HG02759 (cell line): ENCODE measurements around the gene NELL1.

ENCODE experiments used
- ATAC-seq: cut with Tn5 transposase; IDR thresholded peaks from one replicate; pipeline ENCODE4 v1.9.1; 2021; ENCODE audit warnings: mild to moderate bottlenecking, moderate library complexity; ENCODE audit not compliant: unreplicated experiment

Gene NELL1

GRCh38 chr11:20661850-20662249 lies 7.5 kb upstream of the NELL1 start:
- ATAC-seq: no peak

- ATAC-seq: no peak
Measured at GRCh38 chr11:20668131-20668809, 1.1 kb upstream of the NELL1 start.

DNA sequence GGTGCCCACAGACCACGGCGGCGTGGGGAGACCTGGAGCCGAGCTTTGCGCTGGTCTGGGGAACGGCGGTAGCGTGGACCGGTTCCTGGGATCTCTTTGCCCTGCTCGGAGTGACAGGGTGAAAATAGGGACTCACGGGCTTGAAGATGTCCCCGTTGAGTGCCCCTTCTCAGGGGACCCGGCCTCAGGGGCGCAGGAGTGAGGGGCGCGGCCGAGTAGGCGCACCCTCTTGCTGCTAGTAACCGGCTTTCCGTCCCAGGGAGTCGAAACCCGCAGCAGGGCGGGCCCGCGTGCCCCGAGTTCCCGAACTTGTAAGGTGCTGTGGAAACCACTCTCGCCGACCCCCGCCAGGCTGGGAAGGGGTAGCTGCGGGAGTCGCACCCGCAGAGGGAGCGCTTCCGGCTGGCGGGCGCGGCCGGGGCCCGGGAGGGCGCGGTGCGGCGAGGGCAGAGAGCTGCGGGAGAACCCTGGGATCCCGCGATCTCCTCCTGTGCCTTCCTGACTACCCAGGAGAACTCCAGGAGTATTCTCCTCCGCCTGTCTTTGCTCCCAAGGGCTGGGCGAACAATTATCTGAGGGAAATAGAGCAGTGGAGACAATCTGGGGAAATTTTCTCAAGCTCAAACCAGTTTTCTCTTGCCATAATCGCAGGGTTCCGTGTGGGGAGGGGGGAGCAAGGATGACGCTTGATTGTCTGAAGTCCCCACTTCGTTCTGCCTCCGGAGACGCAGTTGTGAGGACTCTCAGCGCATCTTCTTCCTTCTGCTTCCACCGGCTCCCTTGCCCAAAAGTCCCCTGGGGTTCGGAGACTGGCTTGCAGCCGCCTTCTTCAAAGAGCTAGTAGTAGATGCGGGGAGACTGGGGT lies 666 bp downstream of the NELL1 start:
- no peak for ATAC-seq

DNA sequence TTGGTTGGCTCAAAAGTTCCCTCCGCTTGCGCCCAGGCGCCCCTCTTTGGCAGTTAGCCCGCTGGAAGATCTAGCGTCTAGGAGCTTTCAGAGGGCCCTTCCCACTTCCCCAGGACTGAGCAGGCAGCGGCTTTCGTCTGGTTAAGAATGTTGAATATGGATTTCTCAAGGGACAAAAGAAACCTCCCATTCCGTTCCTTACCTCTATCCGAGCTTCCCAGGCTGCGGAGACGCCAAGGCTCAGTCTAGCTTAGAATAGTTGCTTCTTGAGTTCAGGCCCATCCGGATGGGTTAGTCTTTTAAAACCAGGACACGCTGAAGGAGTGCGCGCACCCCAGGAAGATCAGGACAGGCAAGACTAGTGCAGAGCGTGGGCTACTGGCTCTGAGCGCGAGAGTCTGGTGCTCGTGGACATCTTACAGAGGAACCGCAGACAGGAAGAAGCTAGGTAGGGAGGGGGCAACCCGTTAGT lies 1.6 kb downstream of the NELL1 start:
- no peak for ATAC-seq

- ATAC-seq: peak; percentile 53
Measured at GRCh38 chr11:20671856-20672546, 2.6 kb downstream of the NELL1 start.

- ATAC-seq: no peak
Measured at GRCh38 chr11:20672575-20672974, 3.2 kb downstream of the NELL1 start.

- no peak for ATAC-seq
Measured at GRCh38 chr11:20676658-20677057, 7.3 kb downstream of the NELL1 start.

DNA sequence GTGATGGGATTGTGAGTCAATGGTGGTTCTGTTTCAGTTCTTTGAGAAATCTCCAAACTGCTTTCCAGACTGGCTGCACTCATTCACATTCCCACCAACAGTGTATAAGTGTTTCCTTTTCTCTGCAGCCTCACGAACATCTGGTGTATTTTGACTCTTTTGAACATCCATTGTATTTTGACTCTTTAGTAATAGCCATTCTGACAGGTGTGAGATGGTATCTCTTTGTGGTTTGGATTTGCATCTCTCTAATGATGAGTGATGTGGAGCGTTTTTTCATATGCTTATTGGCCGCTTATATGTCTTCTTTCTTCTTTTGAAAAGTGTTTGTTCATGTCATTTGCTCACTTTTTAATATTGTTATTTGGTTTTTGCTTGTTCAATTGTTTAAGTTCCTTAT lies 19.4 kb downstream of the NELL1 start:
- ATAC-seq: no peak

DNA sequence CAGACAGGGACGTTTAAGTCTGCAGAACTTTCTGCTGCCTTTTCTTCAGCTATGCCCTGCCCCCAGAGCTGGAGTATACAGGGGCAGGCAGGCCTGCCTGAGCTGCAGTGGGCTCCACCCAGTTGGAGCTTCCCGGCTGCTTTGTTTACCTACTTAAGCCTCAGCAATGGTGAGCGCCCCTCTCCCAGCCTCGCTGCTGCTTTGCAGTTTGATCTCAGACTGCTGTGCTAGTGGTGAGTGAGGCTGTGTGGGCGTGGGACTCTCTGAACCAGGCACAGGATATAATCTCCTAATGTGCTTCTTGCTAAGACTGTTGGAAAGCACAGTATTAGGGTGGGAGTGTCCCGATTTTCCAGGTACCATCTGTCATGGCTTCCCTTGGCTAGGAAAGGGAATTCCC lies 38.5 kb downstream of the NELL1 start:
- ATAC-seq: no peak

- no peak for ATAC-seq
Measured at GRCh38 chr11:20712912-20713311, 43.5 kb downstream of the NELL1 start.

- ATAC-seq: no peak
Measured at GRCh38 chr11:20715464-20715863, 46.1 kb downstream of the NELL1 start.

DNA sequence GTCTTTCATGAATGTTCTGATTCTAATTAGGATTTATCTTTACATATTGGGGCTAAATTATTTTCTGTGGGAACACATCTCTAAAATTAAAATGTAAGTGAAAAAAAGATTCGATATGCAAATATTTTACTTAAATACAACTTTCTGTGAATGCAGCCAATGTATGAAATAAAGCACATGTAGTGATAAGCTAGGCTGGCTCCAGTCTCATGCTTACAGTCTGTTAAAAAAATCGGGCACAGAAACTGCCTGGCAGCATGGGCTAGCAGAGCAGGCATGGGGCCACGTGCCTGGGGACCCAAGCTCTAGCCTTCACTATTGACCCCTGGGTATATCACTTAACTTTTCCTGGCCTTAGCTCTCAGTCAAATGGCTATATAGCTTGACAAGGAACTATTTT lies 46.5 kb downstream of the NELL1 start:
- no peak for ATAC-seq

- no peak for ATAC-seq
Measured at GRCh38 chr11:20719821-20720220, 50.4 kb downstream of the NELL1 start.

- ATAC-seq: no peak
Measured at GRCh38 chr11:20723366-20723765, 54.0 kb downstream of the NELL1 start.

DNA sequence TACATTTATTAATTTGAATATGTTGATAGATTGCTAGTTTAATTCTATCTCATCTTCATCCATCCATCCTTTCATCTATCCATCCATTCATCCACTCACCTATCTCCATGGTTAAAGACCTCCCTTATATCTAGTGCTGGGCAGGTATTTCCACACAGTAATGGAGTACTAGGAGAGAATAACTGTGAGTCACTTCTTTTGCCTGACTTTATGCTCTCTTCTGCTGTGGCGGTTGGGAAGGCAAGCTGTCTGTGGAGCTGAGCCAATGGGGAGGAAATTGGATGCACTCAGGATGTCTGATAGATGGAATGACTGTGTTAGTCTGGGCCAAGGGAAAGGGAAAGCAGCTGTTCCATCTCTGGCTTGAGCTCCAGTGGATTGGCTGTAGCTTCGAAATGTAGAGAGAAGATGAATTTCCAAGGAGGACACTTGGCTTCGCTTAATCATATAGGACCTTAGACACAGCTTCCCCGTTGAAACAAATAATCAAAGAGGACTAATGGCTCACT lies 60.3 kb downstream of the NELL1 start:
- ATAC-seq: no peak

DNA sequence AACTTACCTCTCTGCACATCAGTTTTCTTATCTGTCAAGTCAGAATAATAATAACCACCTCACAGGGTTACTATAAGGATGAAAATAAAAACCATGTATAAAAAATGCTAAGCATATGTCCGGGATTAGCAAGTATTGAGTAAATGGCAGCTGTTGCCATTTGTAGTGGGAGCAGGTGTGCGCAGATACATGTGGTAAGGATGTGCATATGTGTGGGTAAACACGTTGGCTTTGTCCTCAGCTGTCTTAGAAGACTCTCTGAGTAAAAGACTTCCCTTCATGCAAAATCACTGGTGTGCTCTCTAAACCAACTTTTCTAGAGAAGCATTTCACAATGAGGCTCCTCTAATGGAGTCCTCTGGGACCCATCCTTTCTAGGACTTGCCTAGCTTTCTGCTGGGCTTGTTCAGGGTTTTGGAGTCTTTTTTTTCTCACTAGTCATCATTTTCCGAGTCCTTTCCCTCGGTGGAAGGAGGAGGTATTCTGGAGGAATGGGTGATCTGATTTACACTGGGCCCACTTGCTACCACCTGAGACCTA lies 62.4 kb downstream of the NELL1 start:
- ATAC-seq: no peak

- no peak for ATAC-seq
Measured at GRCh38 chr11:20739107-20739506, 69.7 kb downstream of the NELL1 start.

DNA sequence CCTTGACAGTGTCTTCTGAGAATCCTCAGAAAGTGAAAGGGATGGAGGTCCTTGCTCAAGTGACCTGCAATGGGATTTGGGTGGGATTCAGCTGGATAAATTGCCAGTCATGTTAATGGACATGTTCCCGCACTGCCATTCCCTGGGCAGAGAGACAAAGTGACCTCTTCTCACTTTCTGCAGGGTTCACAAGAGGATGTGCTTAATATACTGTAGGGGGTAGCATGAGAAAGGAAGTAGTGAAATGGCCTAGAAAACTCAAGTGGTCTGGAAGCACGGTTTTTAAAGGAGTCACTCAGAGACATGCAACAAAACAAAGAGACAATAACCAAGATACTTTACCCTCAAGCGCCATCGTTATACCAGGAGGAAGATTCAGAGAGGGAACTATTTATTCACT lies 70.2 kb downstream of the NELL1 start:
- no peak for ATAC-seq

DNA sequence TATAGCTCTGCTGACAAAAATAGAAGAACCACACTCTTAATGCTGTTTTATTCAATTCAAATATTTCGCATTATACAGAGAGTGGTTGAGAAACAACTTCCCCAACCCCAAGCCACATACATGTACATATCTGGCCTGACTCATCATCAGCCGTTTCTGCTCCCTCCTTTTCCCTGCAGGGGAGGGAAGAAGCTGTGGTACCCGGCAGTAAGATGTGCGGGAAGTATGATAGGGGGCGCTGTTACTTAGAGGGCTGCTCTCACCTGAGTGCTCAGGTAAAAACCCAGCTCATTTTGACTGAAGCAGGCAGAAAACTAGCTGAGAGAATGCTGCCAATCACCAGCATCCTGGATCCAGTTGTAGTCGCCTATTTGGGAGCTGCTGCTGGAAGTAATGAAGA lies 85.5 kb downstream of the NELL1 start:
- no peak for ATAC-seq

DNA sequence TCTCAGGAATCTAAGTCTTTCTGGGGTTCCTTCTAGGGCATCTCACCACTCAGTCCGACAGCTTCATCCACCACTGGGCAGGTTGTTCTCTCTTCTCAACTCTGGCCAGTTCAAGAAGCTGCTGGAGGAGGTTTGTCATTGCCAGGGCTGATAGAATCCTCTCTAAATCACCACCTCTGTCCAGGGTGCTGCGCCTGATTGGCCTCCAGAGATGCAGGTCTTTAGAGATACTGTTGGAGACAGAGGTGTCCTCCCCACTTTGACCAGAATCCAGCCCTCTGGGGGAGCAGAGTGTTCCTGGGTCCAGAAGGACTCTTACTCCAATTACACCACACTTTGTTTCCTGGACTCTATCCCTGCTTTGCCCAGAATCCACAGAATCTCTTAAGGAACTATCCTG lies 90.2 kb downstream of the NELL1 start:
- ATAC-seq: no peak

DNA sequence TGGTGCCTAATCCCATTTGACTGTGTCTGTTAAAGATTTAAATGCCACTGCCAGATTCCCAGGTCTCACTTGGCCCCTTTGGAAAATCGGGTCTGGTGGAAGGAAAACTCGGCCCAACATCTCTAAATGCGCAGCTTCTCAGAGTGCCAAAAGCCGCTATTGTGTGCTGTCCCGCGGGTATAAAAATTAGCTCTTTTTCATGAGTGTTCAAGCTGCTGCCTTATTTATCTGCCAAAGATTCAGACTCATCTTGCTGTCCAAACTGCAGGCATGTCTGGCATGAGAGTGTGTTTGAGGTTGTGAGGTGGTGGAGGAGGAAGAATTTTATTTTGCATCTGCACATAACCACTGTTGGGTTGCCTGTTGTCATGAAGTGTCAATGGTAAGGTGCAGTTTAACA lies 91.4 kb downstream of the NELL1 start:
- ATAC-seq: no peak
